Measurements from ENCODE around the gene GDPGP1. TPM values are rescaled to one million over a fixed set of nuclear protein-coding genes. Genes with fewer than 3 reads are reported as not detected.

The GDPGP1 gene
- total and polyA plus RNA-seq, 4 donors = 3.4 to 11.0 (median 5.2) TPM

- Histone ChIP-seq H3K27me3 (ENCODE audit: control insufficient read depth in 3 of 3, insufficient read depth in 3 of 3, low read length in 2 of 3) (no peaks in the 10 kb centered on the region), H3K4me3 (no peak overlapping the region), H3K9me3 (ENCODE audit: control insufficient read depth in 4 of 4, insufficient read depth in 3 of 4, low read length in 3 of 4) (no peaks in the 10 kb centered on the region), H3K27ac (ENCODE audit: low read depth in 1 of 2, low read length in 1 of 2) (no peak overlapping the region), H3K4me1 (ENCODE audit: control insufficient read depth in 5 of 5, insufficient read depth in 5 of 5, low read length in 5 of 5) (peaks cover 0 to 13% (median 2%) of the 10 kb centered on the region in 5 donors), H3K36me3 (ENCODE audit: control insufficient read depth in 4 of 4, insufficient read depth in 4 of 4, low read length in 4 of 4) (peaks cover 7 to 52% (median 19%) of the 10 kb centered on the region in 4 donors), H3K9ac (ENCODE audit: insufficient read depth in 1 of 2, low read length in 2 of 2) (no peak overlapping the region)
- no peak for ATAC-seq (ENCODE audit: insufficient read depth, low FRiP score)
- no peak for TF ChIP-seq CTCF (IDR thresholded peaks at IDR 0.05; ENCODE audit: control extremely low read depth, extremely low read depth)
- 91 to 94% methylated on average over 7 of the region's 7 CpGs for WGBS, 2 donors
- no peak for DNase-seq
Measured at GRCh38 chr15:90227336-90227735, 6.7 kb upstream of the GDPGP1 start.

GRCh38 chr15:90227816-90228772, 5.9 kb upstream of the GDPGP1 start:
- no peak for ATAC-seq (ENCODE audit: insufficient read depth, low FRiP score)
- DNase-seq = no peak
- no peak for TF ChIP-seq CTCF (IDR thresholded peaks at IDR 0.05; ENCODE audit: control extremely low read depth, extremely low read depth)
- Histone ChIP-seq H3K27ac (ENCODE audit: low read depth in 1 of 2, low read length in 1 of 2) (no peak overlapping the region), H3K27me3 (ENCODE audit: control insufficient read depth in 3 of 3, insufficient read depth in 3 of 3, low read length in 2 of 3) (no peaks in the 10 kb centered on the region), H3K4me1 (ENCODE audit: control insufficient read depth in 5 of 5, insufficient read depth in 5 of 5, low read length in 5 of 5) (peaks cover 0 to 13% (median 2%) of the 10 kb centered on the region in 5 donors), H3K4me3 (no peak overlapping the region), H3K9ac (ENCODE audit: insufficient read depth in 1 of 2, low read length in 2 of 2) (no peak overlapping the region), H3K36me3 (ENCODE audit: control insufficient read depth in 4 of 4, insufficient read depth in 4 of 4, low read length in 4 of 4) (peaks cover 7 to 52% (median 19%) of the 10 kb centered on the region in 4 donors), H3K9me3 (ENCODE audit: control insufficient read depth in 4 of 4, insufficient read depth in 3 of 4, low read length in 3 of 4) (no peaks in the 10 kb centered on the region)
- WGBS, 2 donors = 94 to 96% methylated on average over 38 of the region's 38 CpGs

DNA sequence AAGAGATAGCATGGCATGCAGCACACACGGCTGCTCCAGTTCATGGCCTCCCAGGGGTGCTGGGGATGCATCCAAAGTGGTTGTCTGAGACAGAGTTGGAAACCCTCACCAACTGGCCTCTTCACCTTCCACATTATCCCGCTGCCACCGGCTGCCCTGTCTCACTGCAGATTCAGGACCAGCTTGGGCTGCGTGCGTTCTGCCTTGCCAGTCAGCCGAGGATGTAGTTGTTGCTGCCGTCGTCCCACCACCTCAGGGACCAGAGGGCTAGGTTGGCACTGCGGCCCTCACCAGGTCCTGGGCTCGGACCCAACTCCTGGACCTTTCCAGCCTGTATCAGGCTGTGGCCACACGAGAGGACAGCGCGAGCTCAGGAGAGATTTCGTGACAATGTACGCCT, 5.0 kb upstream of the GDPGP1 start:
- H3K27ac ChIP-seq (ENCODE audit: low read depth in 1 of 2, low read length in 1 of 2) = no peak overlapping the region
- DNase-seq = no peak
- H3K27me3 ChIP-seq (ENCODE audit: control insufficient read depth in 3 of 3, insufficient read depth in 3 of 3, low read length in 2 of 3) = no peaks in the 10 kb centered on the region
- no peak for TF ChIP-seq CTCF (IDR thresholded peaks at IDR 0.05; ENCODE audit: control extremely low read depth, extremely low read depth)
- ATAC-seq (ENCODE audit: insufficient read depth, low FRiP score) = no peak
- no peaks in the 10 kb centered on the region for H3K9me3 ChIP-seq (ENCODE audit: control insufficient read depth in 4 of 4, insufficient read depth in 3 of 4, low read length in 3 of 4)
- H3K36me3 ChIP-seq (ENCODE audit: control insufficient read depth in 4 of 4, insufficient read depth in 4 of 4, low read length in 4 of 4) = peaks cover 7 to 45% (median 17%) of the 10 kb centered on the region in 4 donors
- H3K4me1 ChIP-seq (ENCODE audit: control insufficient read depth in 5 of 5, insufficient read depth in 5 of 5, low read length in 5 of 5) = peaks cover 0 to 13% (median 2%) of the 10 kb centered on the region in 5 donors
- H3K9ac ChIP-seq (ENCODE audit: insufficient read depth in 1 of 2, low read length in 2 of 2) = no peak overlapping the region
- H3K4me3 ChIP-seq = no peak overlapping the region
- WGBS, 2 donors = 92 to 94% methylated on average over 15 of the region's 15 CpGs
